PFSK-1 (cell line): Measurements from ENCODE around the gene CCDC86.

Source experiments
- FOXP2 ChIP-seq: optimal IDR thresholded peaks from 2 replicates; pipeline ENCODE3; 2011; ENCODE audit warnings: borderline replicate concordance, control low read depth, inconsistent platforms; ENCODE audit not compliant: insufficient read depth; ENCODE audit errors: extremely low read length, extremely low read depth
- POLR2AphosphoS5 ChIP-seq: IDR thresholded peaks from 2 replicates; pipeline ENCODE4 v1.6.1; 2012; ENCODE audit warnings: low read depth, mild to moderate bottlenecking, control low read depth, low read length, moderate library complexity
- REST ChIP-seq, 2 experiments: IDR thresholded peaks; 2 replicates each; pipeline versions ENCODE4 v1.6.1 to v1.8.0; 2011 to 2012; ENCODE audit warnings: low read depth in 2 of 2, low read length in 2 of 2, control low read depth in 1 of 2, inconsistent platforms in 1 of 2, mild to moderate bottlenecking in 1 of 2, moderate library complexity in 1 of 2; ENCODE audit not compliant: insufficient read depth in 1 of 2
- SIN3A ChIP-seq: IDR thresholded peaks from 2 replicates; pipeline ENCODE4 v1.6.1; 2012; ENCODE audit warnings: mild to moderate bottlenecking, low read length, moderate library complexity, borderline replicate concordance; ENCODE audit not compliant: insufficient read depth
- TAF1 ChIP-seq: IDR thresholded peaks from 2 replicates; pipeline ENCODE4 v1.6.1; 2012; ENCODE audit warnings: low read length, control low read depth, borderline replicate concordance; ENCODE audit not compliant: insufficient read depth

CCDC86 gene

GRCh38 chr11:60849641-60850520 lies 8.0 kb downstream of the CCDC86 start:
- TF ChIP-seq POLR2AphosphoS5, result no peak
- TF ChIP-seq REST (IDR thresholded peaks at IDR 0.05; ENCODE audit: insufficient read depth in 1 of 2, low read depth in 2 of 2, low read length in 2 of 2), result no peak
- TF ChIP-seq FOXP2, result no peak
- no peak for TF ChIP-seq SIN3A
- no peak for TF ChIP-seq TAF1

GRCh38 chr11:60851327-60852104 lies 9.6 kb downstream of the CCDC86 start:
- TF ChIP-seq TAF1, result no peak
- TF ChIP-seq FOXP2, result no peak
- TF ChIP-seq REST (IDR thresholded peaks at IDR 0.05; ENCODE audit: insufficient read depth in 1 of 2, low read depth in 2 of 2, low read length in 2 of 2), result no peak
- no peak for TF ChIP-seq SIN3A
- TF ChIP-seq POLR2AphosphoS5, result no peak

GRCh38 chr11:60852117-60852981 lies 10.4 kb downstream of the CCDC86 start:
- TF ChIP-seq REST (IDR thresholded peaks at IDR 0.05; ENCODE audit: insufficient read depth in 1 of 2, low read depth in 2 of 2, low read length in 2 of 2), result no peak
- no peak for TF ChIP-seq POLR2AphosphoS5
- TF ChIP-seq SIN3A, result no peak
- no peak for TF ChIP-seq TAF1
- no peak for TF ChIP-seq FOXP2

GRCh38 chr11:60852982-60853950 lies 11.4 kb downstream of the CCDC86 start:
- TF ChIP-seq POLR2AphosphoS5 (no peak), SIN3A (no peak), REST (IDR thresholded peaks at IDR 0.05; ENCODE audit: insufficient read depth in 1 of 2, low read depth in 2 of 2, low read length in 2 of 2) (no peak), TAF1 (no peak), FOXP2 (no peak)
